Endothelial cell of umbilical vein (primary cell): Measurements from ENCODE around the gene MMRN2. TPM values are rescaled to one million over a fixed set of nuclear protein-coding genes. Genes with fewer than 3 reads are reported as not detected.

Experiments used
- BruUV-seq: library from RNA; stranded (reverse); fragments of 400-500 nt; replicated peaks from 2 replicates; lab custom pipeline; 2021; lab: Mats Ljungman, UMichigan
- CTCF ChIA-PET: fragments of 300-600, 350-600 bp; sonication (Branson Sonifier 250); formaldehyde crosslinking; loops from one replicate; lab custom pipeline; 2021; ENCODE audit warnings: antibody characterized with exemption, inconsistent platforms; lab: Charles Lee
- POLR2A ChIA-PET: fragments of 300-600, 350-600 bp; sonication (Branson Sonifier 250); formaldehyde crosslinking; loops from one replicate; lab custom pipeline; 2021; ENCODE audit warnings: antibody characterized with exemption, inconsistent platforms; lab: Charles Lee
- DNase-seq: peaks from one replicate; pipeline ENCODE4 v3.0.0-alpha.2; 2011; ENCODE audit warnings: low read depth, low spot score
- FAIRE-seq: peaks from 2 replicates; lab custom pipeline; 2011; peaks lifted over from hg19 to GRCh38; lab: Jason Lieb, UNC
- H2AFZ ChIP-seq: 2 replicates; pipeline ENCODE4 v1.6.0; 2012; ENCODE audit warnings: low read depth, low read length, control low read depth, inconsistent platforms
- H3K27ac ChIP-seq: 2 replicates; pipeline ENCODE4 v1.5.1; 2011; ENCODE audit warnings: low read depth, mild to moderate bottlenecking, control low read depth, low read length, moderate library complexity; ENCODE audit not compliant: insufficient read depth
- H3K27me3 ChIP-seq, 2 experiments: 2 replicates each; pipeline versions ENCODE4 v1.6.0 to v1.6.1; 2011; ENCODE audit warnings: low read length in 2 of 2, mixed read lengths in 1 of 2; ENCODE audit not compliant: control insufficient read depth in 2 of 2, insufficient read depth in 2 of 2
- H3K36me3 ChIP-seq, 2 experiments: 2 replicates in 1 of 2; 3 replicates in 1 of 2; pipeline ENCODE4 v1.5.1; 2011; ENCODE audit warnings: low read length in 2 of 2, mild to moderate bottlenecking in 1 of 2, moderate library complexity in 1 of 2; ENCODE audit not compliant: control insufficient read depth in 2 of 2, insufficient read depth in 2 of 2; ENCODE audit errors: extremely low read depth in 1 of 2
- H3K4me1 ChIP-seq: 3 replicates; pipeline ENCODE4 v1.5.1; 2011; ENCODE audit warnings: mild to moderate bottlenecking, low read length; ENCODE audit not compliant: control insufficient read depth, insufficient read depth; ENCODE audit errors: extremely low read depth
- H3K4me2 ChIP-seq: 2 replicates; pipeline ENCODE4 v1.6.1; 2011; ENCODE audit warnings: low read length, control low read depth, mixed read lengths; ENCODE audit not compliant: insufficient read depth
- H3K4me3 ChIP-seq, 3 experiments: fragments of 200-600 bp in 1 of 3; sonication (generic), shearing (Covaris generic) in 1 of 3; replicated peaks in 1 of 3; 2 replicates each; pipeline ENCODE4 v1.5.1; 2011 to 2016; ENCODE audit warnings: control low read depth in 3 of 3, low read length in 3 of 3, mild to moderate bottlenecking in 2 of 3, inconsistent platforms in 1 of 3, low read depth in 1 of 3, moderate library complexity in 1 of 3; ENCODE audit not compliant: insufficient read depth in 1 of 3
- H3K79me2 ChIP-seq: 2 replicates; pipeline ENCODE4 v1.6.0; 2012; ENCODE audit warnings: low read length, inconsistent platforms; ENCODE audit not compliant: control insufficient read depth, insufficient read depth
- H3K9ac ChIP-seq: replicated peaks from 2 replicates; pipeline ENCODE3; 2011; ENCODE audit warnings: low read length, control low read depth; ENCODE audit not compliant: insufficient read depth; ENCODE audit errors: extremely low read depth
- H3K9me1 ChIP-seq: replicated peaks from 3 replicates; pipeline ENCODE4 v1.6.0; 2011; ENCODE audit warnings: mild to moderate bottlenecking, low read length; ENCODE audit not compliant: control insufficient read depth, insufficient read depth; ENCODE audit errors: extremely low read depth
- H3K9me3 ChIP-seq: replicated peaks from 2 replicates; pipeline ENCODE4 v1.5.1; 2012; ENCODE audit warnings: low read length, inconsistent platforms; ENCODE audit not compliant: control insufficient read depth, insufficient read depth
- H4K20me1 ChIP-seq: replicated peaks from 2 replicates; pipeline ENCODE3; 2011; ENCODE audit warnings: mild to moderate bottlenecking, low read length; ENCODE audit not compliant: control insufficient read depth, insufficient read depth; ENCODE audit errors: extremely low read depth
- CTCF ChIP-seq, 2 donors: IDR thresholded peaks; 1 replicate in 1 of 2; 2 replicates in 1 of 2; pipeline ENCODE4 v1.5.1; 2011; ENCODE audit warnings: low read length in 2 of 2, mild to moderate bottlenecking in 2 of 2, moderate library complexity in 2 of 2, control low read depth in 1 of 2, inconsistent platforms in 1 of 2, low read depth in 1 of 2; ENCODE audit not compliant: insufficient read depth in 1 of 2; ENCODE audit errors: extremely low read depth in 1 of 2
- EZH2 ChIP-seq: IDR thresholded peaks from 2 replicates; pipeline ENCODE4 v1.6.1; 2012; ENCODE audit warnings: borderline replicate concordance, low read depth, mild to moderate bottlenecking, moderate library complexity, low read length, inconsistent platforms; ENCODE audit not compliant: severe bottlenecking
- FOS ChIP-seq: IDR thresholded peaks from 2 replicates; pipeline ENCODE4 v1.6.1; 2011; ENCODE audit warnings: mild to moderate bottlenecking, low read length, moderate library complexity, borderline replicate concordance; ENCODE audit not compliant: insufficient read depth
- GATA2 ChIP-seq: IDR thresholded peaks from 2 replicates; pipeline ENCODE4 v1.7.0; 2011; ENCODE audit warnings: low read depth, mild to moderate bottlenecking, moderate library complexity, mixed read lengths, low read length; ENCODE audit not compliant: insufficient read length, insufficient read depth
- JUN ChIP-seq: IDR thresholded peaks from 2 replicates; pipeline ENCODE4 v1.6.1; 2011; ENCODE audit warnings: borderline replicate concordance, low read depth; ENCODE audit not compliant: insufficient read length, insufficient read depth
- MYC ChIP-seq: IDR thresholded peaks from one replicate; pipeline ENCODE4 v1.6.1; 2011; ENCODE audit warnings: mild to moderate bottlenecking, low read depth, low read length
- POLR2A ChIP-seq: IDR thresholded peaks from 2 replicates; pipeline ENCODE4 v1.6.1; 2012; ENCODE audit warnings: low read depth, mild to moderate bottlenecking, control low read depth, low read length
- POLR2AphosphoS5 ChIP-seq: IDR thresholded peaks from 2 replicates; pipeline ENCODE4 v1.6.1; 2012; ENCODE audit warnings: low read depth, mild to moderate bottlenecking, control low read depth, low read length, moderate library complexity; ENCODE audit not compliant: insufficient read depth
- dilution Hi-C: fragments of 300-500 bp; cut with MboI; formaldehyde crosslinking; loops from one replicate; pipeline ENCODE4 v1.15.0; 2019; ENCODE audit warnings: low sequenced_read_pairs; ENCODE audit not compliant: extremely low pct_ligation_motif_present
- intact Hi-C: fragments of 100-400 bp; cut with micrococcal nuclease; formaldehyde crosslinking; loops from one replicate; pipeline ENCODE4 v1.10.0; 2022
- polyA plus RNA-seq, 4 experiments: library from polyadenylated mRNA; depleted of rRNA in 3 of 4; stranded (reverse) in 3 of 4; unstranded in 1 of 4; fragments of >200 nt; gene quantifications; 2 replicates each; pipeline versions ENCODE4 v1.2.1 to v1.2.3, GENCODE V29; 2011 to 2012; ENCODE audit warnings: missing spikeins in 1 of 4
- total RNA-seq: library from RNA; stranded (reverse); gene quantifications from 2 replicates; pipeline ENCODE4 v1.2.3, GENCODE V29; 2021
- TF ChIP-seq, protein P1 (sequence below): IDR thresholded peaks from 2 replicates; pipeline ENCODE4 v1.6.1; 2011; ENCODE audit not compliant: insufficient read depth, insufficient read length

Gene MMRN2
- total and polyA plus RNA-seq, 2 donors (not counting 3 experiments of a cell fraction or from before 2014, with no cell fraction given) = 154 to 169 TPM

DNA sequence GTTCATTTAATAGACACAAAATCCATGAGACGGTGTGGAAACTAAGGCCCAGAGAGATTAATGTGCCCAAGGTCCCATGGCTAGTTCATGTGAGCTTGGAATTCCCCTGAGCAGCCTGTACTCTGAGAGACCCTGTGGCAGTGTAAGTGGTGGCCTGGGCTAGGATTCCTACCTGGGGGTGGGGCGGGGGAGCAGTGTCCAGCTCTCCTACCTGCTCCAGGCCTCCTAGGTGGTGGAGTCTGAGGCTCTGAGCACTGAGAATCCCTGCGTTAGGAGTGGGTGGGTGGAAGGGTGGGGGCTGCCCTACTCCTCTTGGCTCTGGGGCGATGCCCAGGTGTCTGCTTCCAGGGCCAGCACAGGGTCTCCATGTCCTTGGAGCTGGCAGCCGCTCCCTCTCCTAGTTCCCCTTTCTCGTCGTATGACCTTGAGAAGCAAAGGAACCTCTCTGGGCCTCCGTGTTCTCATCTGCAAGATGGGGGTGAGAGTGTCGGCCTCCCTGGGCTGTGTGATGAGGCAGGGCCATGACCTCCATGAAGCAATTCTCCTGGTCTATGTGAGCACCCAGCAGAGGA lies 3.5 kb upstream of the MMRN2 start:
- H2AFZ ChIP-seq = no peak overlapping the region
- H3K9ac ChIP-seq = no peak overlapping the region
- peaks cover 42% of the 10 kb centered on the region for H3K4me1 ChIP-seq
- no peaks in the 10 kb centered on the region for H3K36me3 ChIP-seq
- H3K9me3 ChIP-seq = no peaks in the 10 kb centered on the region
- H3K79me2 ChIP-seq = peaks cover 21% of the 10 kb centered on the region
- no peak overlapping the region for H3K4me2 ChIP-seq
- ChIA-PET CTCF (interaction anchor here (0.8 to 8.7 kb wide), 10 partner anchors 9 to 280 kb away, joined by 3 to 325 read pairs (median 6); no protein-coding TSS in a partner anchor), POLR2A (interaction anchor here (0.6 to 1.1 kb wide), 3 partner anchors 9 to 189 kb away, joined by 3 to 4 read pairs (median 3); no protein-coding TSS in a partner anchor)
- intact Hi-C loops = loop anchor here (1.0 kb wide), 2 partner anchors 22 to 273 kb away; no protein-coding TSS in a partner anchor
- dilution Hi-C loops = no loop called here
- H3K9me1 ChIP-seq = no peaks in the 10 kb centered on the region
- no peak overlapping the region for H3K27ac ChIP-seq
- H3K27me3 ChIP-seq = no peaks in the 10 kb centered on the region
- no peak overlapping the region for H3K4me3 ChIP-seq
- no peak for TF ChIP-seq JUN
- TF ChIP-seq FOS = no peak
- no peak for TF ChIP-seq CTCF (IDR thresholded peaks at IDR 0.05; ENCODE audit: extremely low read depth in 1 of 2, insufficient read depth in 1 of 2, low read depth in 1 of 2, low read length in 2 of 2)
- TF ChIP-seq GATA2 = no peak
- no peak for TF ChIP-seq EZH2
- TF ChIP-seq, protein P1, sequence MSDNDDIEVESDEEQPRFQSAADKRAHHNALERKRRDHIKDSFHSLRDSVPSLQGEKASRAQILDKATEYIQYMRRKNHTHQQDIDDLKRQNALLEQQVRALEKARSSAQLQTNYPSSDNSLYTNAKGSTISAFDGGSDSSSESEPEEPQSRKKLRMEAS = no peak
- no peak for TF ChIP-seq POLR2A
- TF ChIP-seq MYC = no peak
- no peak for TF ChIP-seq POLR2AphosphoS5
- BruUV-seq = no TSS peak
- DNase-seq = no peak
- no peak for FAIRE-seq
- H4K20me1 ChIP-seq = no peaks in the 10 kb centered on the region
